Mammary epithelial cell (primary cell): ENCODE results near the gene ST6GALNAC1.

ENCODE experiments used
- CTCF ChIP-seq, 2 donors: IDR thresholded peaks in 1 of 2; conservative IDR thresholded peaks in 1 of 2; 2 replicates each; pipeline ENCODE4 v1.5.1; 2011 to 2012; ENCODE audit warnings: inconsistent platforms in 2 of 2, low read length in 2 of 2, mild to moderate bottlenecking in 2 of 2, control low read depth in 1 of 2, low read depth in 1 of 2; ENCODE audit not compliant: insufficient read depth in 1 of 2; ENCODE audit errors: extremely low read depth in 1 of 2
- EZH2 ChIP-seq: IDR thresholded peaks from 2 replicates; pipeline ENCODE4 v1.6.1; 2012; ENCODE audit warnings: low read length, inconsistent platforms, borderline replicate concordance

DNA sequence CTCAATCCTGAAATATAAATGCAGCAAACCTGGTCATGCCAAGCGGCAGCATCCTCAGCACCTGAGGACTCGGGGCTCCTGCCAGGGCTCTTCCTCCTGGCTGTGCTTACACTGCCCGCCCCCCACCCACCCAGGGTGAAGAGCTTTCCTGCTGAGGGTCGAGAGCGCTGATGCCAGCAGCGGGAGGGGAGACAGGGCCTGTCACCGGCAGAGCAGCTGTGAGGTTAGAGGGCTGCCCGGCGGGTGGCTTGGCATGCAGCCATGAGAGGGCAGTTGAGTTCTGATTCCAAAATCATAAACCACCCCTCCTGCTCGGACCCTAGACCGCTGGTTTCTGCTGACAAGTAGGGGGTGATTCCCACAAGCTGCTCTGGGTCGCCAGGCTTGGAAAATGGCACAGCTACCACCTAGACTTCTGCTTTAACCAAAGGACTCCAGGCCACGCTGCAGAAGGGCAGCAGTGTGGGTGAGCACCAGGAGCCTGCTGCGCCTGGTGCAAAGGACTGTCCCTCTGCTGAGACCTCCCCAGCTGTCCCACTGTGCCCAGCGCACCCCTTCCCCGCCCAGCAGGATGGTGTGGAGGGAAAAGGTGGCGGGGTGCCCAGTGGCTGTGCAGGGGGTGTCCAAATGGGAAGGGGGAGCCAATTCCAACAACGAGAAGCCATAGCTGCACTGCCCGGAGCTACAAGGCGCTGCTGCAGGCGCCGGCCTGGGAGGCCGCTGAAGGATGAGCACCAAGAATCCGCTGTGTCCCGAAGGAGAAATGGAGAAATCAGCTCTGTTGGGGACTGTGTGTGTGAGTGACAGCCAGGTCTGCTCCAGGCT lies 40.6 kb upstream of the ST6GALNAC1 start:
- TF ChIP-seq CTCF (conservative IDR thresholded peaks at IDR 0.05 in 1 of 2, IDR thresholded peaks at IDR 0.05 in 1 of 2; ENCODE audit: extremely low read depth in 1 of 2, insufficient read depth in 1 of 2, low read depth in 1 of 2, low read length in 2 of 2) (no peak), EZH2 (no peak)
